UCSD-AML1 (cell line): ENCODE results near the gene CDH4.

ENCODE experiments used
- DNase-seq: peaks from one replicate; lab custom pipeline; 2025; ENCODE audit not compliant: unreplicated experiment; lab: John Stamatoyannopoulos, UW

The CDH4 gene

DNA sequence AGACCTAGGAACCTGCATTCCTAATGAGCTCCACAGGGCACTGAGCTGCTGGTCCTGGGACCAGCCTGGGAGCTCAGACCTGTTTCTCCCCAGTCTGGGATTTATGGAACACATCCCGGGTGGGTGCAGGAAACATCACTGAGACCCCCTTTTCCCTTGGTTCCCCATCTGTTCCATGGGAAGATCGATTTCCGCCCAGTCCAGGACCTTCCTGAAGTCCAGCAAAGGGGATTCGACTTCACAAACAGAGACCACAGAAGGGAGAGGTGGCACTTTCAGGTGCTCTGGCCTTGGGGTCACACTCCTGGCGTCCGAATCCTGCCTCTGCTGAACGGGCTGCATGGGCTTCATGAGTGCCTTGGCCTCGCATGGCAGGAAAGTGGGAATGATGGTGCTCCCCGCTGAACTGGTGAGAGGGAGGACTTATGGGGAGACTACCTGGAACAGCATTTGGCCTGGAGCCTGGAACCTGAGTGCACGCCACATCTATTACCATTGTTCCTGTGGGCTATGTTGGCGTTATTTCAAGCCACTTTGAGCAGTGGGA, 517.3 kb downstream of the CDH4 start:
- DNase-seq, result no peak

DNA sequence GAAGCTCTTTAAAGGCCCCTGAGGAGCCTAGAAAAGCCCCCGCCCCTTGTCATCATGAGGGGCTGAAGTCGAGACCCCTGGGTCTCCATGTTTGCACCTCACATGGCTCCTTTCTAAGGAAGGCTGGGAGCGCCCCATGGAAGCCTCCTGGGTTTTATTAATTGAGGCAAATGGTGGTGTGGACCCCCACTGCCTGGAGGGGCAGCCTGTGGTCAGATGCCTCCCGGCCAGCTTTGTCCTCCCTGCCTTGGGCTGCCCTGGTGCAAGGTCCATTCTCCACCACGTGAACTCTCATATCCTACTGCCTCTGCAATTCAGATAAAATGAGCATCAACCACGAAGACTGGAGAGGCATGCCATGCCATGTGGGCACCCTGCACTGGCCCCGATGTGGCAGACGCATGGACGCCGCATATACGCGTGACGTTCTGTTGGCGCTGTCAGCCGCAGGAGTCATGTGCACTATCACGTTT, 518.1 kb downstream of the CDH4 start:
- no peak for DNase-seq

DNA sequence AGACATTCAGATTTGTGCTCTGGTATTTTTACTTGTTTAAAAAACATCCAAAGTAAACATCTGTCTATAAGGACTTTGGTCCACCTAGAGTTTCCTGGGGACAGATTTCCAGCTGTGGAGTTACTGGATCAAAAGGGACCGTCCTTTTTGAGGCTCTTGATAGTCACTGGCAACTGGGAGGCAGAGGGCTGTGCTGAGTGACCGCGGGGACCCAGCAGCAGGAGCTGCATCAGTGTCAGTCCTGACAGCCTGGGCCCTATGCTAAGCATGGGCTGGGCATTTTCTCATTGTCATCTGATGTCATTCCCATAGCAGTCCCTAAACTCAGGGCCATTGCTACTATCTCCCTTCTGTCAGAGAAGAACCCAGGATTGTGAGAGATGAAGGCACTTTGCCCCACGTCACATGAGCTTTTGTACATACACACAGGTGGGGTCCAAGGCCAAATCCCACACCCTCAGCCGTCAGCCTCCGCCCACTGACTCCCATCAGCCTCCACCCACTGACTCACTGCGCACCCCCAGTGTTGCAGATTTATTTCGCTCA, 519.8 kb downstream of the CDH4 start:
- DNase-seq, result no peak

DNA sequence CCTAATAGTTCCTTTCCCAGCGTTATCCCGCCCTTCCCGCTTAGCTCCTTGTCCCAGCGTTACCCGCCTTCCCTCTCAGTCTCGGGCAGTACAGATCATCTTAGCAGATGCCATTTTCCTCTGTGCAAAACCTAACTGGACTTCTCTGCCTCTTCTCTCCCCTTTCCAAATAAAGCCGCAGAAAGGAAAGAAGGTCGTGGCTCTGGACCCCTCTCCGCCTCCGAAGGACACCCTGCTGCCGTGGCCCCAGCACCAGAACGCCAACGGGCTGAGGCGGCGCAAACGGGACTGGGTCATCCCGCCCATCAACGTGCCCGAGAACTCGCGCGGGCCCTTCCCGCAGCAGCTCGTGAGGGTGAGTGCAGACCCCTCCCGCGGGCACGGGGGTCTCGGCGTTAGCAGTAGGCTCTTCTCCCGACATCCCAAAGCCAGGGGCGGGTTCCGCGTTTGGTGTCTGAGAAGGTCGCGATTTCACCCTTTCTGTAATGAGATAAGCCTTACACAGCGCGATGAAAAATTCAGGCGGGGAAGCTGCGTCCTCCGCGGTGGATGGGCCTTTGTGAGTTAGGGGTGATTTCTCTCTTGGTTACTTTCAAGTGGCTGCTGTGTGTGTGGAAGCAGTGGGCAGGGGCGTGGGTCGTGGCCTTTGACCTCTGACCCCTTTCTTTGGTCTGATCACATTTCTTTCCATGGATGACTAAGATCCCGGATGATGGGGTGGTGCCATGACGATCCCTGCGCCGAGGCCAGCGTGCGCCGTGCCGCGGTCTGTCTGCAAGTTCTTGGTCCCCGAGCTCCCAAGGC, 521.0 kb downstream of the CDH4 start:
- DNase-seq, result no peak

DNA sequence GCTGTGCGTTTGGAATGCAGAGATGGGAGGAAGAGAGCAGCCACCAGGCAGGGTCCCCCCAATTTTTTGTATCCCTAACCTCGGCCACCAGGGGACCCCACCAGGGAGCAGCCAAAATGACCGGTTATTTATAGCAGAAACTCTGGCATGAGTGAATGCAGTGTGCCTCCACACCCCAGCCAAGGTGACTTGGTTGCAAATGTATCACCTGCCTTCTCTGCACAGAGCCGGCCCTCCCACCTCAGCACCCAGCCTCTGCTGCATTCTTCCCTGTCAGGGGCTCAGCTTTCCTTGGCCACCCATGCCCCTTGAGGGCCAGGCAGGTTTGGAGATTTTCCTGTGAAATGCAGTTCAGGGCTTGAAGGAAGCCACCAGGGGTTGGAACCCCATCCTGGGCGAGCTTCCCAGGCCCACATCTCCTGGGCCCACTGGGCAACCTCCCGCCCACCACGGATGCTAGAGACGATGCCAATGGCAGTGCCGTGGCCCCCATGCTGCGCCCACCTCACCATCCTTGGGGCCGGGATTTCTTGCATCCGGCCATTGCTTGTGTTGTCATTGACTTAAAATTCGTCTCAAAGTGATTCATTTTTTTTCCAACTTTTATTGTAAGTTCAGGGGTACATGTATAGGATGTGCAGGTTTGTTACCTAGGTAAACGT, 522.0 kb downstream of the CDH4 start:
- DNase-seq, result no peak

DNA sequence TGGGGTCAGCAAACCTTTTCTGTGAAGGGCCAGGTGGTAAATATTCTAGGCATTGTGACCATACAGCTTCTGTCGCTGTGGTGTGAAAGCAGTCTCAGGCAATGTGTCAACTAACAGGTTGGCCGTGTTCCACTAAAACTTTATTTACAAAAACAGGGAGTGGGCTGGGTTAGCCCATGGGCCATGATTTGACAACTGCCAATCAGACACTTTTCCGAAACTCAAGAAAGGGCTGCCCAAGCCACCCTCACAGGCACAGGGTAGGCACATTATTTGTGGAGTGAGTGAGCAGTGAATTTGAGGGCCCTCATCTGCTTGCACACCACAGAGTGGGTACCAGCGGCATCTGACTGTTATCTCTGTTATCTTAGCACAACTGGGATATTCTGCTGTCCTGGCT, 523.4 kb downstream of the CDH4 start:
- no peak for DNase-seq

DNA sequence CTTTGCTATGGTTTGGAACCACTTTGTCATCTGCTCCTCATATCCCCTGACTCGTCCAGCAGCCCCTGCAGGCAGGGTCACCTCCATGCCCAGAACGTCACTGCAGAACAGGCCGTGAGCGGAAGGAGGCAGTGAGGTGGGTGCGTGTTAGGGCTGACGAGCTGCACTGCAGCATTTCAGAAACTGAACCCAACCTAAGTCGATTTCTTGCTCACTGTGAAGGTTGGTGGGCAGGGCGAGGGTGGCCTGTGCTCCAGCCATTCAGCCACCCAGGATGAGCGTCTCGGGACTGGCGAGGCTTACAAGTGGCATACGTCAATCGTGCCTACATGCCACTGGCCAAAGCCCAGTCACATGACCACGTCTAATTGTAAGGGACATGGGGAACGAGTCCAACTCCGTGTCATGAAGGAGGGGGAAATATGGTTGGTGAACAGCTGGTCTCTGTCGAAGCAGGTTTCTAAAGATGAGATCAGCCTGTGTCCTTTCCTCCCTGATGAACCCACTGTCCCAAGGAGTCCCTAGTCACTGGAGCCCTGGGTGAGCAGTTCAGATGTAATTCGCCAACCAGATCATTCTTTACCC, 524.5 kb downstream of the CDH4 start:
- DNase-seq, result no peak

DNA sequence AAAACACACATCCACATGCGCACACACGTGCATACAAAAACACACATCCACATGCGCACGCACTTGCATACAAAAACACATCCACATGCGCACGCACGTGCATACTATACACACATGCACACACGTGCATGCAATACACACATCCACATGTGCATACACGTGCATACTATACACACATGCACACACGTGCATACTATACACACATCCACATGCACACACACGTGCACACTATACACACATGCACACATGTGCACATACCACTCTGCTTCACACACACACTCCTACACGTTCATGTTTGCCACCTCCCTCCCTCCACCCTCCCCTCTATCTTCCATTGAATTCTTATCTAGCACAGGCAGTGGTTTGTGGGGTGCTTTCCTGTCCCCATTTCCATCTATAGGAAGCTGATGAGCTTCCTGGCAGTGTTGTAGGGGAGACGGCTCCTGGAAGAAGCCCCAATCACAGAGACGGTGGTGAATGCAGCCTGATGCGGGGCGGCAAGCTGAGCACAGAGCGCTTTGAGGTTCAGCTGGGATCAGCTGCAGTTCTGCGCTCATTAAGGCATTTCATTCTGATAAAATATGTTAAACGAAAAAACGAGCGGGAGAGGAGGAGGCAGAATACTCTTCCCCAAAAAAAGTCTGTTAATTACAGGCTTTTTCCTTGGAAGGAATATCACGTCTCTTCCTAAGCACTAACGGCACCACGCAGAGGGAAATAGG, 525.9 kb downstream of the CDH4 start:
- DNase-seq, result no peak

DNA sequence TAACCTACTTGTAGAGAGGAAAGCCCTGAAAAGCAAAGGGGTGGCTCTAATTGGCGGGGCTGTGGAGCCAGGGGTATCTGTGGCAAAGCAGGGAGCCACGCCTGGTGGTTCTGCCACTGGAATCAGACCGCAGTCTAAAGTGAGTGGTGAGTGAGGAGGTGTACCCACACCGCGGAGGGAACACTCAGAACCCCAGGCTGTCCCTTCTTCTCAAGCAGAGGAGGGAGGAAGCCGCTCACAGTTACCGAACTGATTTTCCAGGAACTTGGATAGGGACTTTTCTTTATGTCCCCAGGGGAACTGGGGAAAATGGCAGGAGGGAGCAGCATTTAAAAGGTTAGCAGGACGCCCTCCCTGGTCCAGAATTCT, 526.4 kb downstream of the CDH4 start:
- no peak for DNase-seq

DNA sequence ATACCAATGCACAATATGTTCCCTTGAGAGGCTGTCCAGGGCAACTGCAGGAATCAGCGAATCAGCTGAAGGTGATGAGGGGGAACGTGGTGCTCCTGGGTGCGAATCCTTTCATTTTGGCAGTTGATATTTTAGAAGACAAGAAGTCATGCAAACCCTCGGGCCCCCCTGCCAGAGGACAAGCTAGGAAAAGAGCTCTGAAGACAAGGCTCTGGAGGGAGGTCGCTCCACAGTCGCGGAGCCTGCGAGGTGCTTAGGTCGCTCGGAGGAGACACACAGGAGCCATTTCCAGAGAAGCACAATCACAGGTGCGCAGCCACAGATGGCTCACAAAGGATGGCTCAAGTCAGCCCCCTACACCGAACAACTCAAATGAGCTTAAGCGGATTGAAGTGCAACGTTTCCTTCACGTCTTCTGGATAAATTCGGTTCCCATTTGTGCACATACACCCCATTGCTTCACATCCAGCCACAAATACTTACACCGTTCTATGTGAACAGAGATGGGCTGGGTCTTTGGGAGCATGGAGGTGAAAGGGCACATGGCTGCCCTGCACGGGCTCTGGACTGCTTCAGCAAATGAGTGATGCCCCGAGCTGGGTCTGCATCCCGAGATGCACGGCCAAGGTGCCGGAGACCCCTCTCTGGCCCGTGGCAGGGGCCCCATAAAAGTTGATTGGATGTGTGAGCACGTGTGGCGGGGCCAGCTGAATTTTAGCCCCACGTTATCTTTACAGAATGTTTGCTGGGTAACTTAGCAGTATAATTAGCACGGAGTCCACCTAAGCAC, 527.3 kb downstream of the CDH4 start:
- DNase-seq, result no peak

DNA sequence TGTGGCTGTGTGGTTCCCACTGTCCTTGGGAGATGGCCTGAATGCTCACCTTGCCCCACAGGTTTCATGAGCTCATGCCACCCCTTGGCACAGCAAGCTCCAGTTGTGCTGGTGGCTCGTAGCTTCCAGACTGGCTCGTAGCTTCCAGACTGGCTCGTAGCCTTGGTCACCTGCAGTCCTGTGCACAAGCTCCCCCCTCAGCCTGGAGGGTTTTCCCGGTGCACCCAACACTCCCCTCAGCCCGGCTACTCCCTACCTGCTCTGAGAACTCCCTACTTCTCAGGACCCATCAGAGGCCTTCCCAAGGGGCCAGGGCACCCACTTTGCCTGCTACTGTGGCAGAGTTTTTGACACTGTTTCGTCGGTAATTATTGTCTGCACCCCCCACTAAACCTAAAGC, 528.0 kb downstream of the CDH4 start:
- no peak for DNase-seq

DNA sequence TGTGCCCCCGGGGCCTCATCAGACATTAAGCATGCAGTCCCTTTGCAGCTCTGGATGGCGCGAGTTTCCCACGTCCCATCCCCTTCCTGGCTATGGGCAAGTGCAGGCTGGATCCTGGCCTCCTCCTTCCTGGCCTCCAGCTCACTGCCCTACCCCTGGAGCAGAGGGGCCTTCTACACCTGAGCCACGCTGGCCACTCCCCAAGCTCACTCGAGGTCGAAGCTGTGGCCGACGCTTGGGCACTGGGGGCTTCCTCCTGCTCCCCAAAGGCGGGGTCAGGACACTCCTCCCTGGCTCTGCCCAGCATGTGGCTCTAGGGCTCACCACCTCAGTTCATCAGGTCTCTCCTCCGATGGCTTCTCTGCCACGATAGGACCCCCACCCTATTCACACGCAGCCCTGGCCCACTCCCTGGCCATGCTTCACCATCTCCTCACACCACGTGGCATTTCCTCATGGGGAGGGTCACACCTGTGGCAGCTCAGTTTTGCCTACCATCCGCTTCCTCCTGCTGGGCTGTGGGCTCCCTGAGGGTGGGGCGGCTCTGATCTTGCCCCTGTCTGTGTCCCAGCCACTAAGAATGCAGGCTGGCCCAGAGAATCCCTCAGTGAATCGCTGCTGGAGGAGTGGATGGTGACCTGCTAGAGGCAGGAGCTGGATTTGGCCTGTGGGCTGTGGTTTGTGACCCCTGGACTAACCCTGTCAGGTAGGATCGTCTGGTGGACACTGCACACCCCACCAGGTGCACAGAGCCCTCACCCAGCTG, 532.9 kb downstream of the CDH4 start:
- DNase-seq, result no peak

DNA sequence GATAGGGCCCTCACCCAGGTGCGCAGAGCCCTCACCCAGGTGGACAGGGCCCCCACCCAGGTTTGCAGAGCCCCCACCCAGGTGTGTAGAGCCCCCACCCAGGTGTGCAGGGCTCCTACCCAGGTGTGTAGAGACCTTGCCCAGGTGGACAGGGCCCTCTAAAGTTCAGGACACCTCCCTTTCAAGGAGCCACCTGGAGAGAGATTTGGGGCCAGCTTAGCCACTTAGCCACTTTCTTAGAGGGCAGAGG, 533.4 kb downstream of the CDH4 start:
- no peak for DNase-seq

DNA sequence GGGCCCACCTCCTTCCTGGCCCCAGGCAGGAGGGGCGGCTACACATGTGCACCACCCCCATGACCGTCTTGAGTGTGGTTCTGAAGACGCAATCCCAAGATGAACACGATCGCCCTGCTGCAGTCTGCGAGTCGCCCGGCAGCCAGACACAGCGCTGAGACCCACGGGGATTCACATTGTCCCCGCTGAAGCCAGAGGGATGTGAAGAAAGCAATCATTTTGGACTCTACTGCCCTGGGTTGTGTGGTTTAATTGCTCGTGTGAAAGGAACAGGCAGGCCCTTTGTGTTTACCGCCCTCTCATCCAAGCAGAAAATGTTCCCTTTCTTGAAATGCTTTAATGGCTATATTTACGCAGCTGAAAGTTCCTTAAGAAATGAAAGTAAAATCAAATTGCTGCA, 534.2 kb downstream of the CDH4 start:
- DNase-seq, result no peak

DNA sequence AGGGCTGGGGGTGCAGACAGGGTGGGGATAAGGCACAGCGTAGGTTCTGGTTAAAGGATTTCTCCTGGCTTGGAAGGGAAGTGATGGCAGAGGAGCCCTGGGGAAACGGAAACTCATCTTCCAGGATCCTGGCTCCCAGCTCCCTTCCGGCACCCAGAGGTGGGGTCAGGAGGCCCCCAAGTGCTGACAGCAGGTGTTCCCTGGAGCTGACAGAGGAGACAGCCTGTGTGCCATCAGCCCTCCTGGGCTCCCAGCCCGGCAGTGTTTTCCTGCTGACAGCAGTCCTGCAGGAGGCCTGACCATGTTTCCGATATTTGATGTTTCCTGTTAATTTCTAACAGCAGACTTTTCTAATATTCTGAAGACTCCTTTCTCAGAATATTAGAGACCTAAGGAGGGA, 536.3 kb downstream of the CDH4 start:
- no peak for DNase-seq

DNA sequence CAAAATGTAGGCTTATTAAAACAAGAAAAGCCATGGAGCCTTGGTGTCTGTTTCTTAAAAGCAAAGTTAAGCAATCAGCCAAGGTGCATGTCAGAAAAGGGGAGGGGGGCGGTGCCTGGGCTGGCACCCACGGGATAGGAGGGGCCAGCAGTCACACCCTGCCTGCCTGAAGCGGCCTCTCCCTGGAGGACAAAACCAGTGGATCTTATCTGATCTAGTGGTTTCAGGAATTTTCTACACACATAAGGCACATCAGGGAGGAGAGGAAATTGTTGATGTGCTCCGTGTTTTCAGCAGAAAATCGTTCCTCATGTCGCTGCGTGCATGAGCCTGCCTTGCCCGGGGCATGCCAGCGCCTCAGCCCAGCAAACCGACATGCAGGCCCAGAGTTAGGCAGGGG, 537.3 kb downstream of the CDH4 start:
- DNase-seq, result no peak

DNA sequence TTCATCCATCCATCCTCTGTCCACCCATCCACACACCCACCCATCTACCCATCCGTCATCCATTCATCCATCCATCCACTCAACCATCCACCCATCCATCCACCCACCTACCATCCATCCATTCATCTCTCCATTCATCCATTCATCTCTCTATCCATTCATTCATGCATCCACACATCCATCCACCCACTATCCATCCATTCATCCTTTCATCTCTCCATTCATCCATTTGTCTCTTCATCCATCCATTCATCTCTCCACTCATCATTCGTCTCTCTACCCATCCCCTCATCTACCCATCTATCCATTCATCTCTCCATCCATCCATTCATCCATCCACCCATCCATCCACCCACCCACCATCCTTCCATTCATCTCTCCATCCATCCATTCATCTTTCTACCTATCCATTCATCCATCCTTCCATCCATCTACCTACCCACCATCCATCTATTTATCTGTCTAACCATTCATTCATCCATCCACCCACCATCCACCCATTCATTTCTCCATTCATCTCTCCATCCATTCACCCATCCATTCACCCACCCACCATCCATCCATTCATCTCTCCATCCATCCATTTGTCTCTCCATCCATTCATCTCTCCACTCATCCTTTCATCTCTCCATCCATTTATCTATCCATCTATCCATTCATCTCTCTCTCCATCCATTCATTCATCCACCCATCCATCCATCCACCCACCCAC, 538.2 kb downstream of the CDH4 start:
- no peak for DNase-seq

DNA sequence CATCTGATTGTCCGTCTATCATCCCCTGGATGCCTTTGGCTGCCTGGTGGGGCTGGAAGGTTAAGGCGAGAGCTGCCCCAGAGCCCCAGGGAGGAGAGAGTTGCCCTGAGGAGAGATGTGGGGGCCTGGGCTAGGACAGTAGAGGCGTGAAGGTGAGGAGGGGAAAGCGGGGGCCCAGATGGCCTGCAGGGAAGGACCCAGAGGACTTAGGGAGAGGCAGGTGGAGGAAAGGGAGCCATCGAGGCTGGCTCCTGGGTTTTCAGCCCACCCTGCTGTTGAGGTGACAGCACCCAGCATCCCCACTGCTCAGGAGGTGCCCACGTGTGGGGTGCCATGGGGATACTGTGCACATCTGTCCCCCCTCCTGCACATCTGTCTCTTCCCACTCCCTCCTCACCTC, 539.9 kb downstream of the CDH4 start:
- no peak for DNase-seq
